A549 (cell line): Measurements from ENCODE around the gene ZFPM1.

Source experiments
- BHLHE40 ChIP-seq: IDR thresholded peaks from 2 replicates; pipeline ENCODE4 v1.6.1; 2012; ENCODE audit warnings: low read depth, low read length, inconsistent platforms
- EP300 ChIP-seq, 2 experiments: fragments of >200 bp; sonication (Bioruptor Twin); formaldehyde crosslinking; IDR thresholded peaks; 2 replicates in 1 of 2; 3 replicates in 1 of 2; pipeline ENCODE4 v1.6.1; 2016 to 2017
- FOSB ChIP-seq: fragments of 250-450 bp; sonication (Bioruptor Pico); IDR thresholded peaks from 2 replicates; pipeline ENCODE4 v1.5.0; 2020; ENCODE audit warnings: mild to moderate bottlenecking, moderate library complexity
- GATA3 ChIP-seq: IDR thresholded peaks from 2 replicates; pipeline ENCODE4 v1.6.1; 2012; ENCODE audit warnings: borderline replicate concordance
- MYC ChIP-seq: IDR thresholded peaks from 2 replicates; pipeline ENCODE4 v1.6.1; 2012; ENCODE audit warnings: mild to moderate bottlenecking, inconsistent platforms, low read length, improper control_type of control experiment, borderline replicate concordance
- NR3C1 ChIP-seq: fragments of >200 bp; sonication (Bioruptor Twin); formaldehyde crosslinking; IDR thresholded peaks from 3 replicates; pipeline ENCODE4 v1.6.1; 2017
- POLR2A ChIP-seq: IDR thresholded peaks from 2 replicates; pipeline ENCODE4 v1.6.1; 2012; ENCODE audit warnings: mild to moderate bottlenecking, low read length
- RCOR1 ChIP-seq: fragments of 150-350 bp; IDR thresholded peaks from 2 replicates; pipeline ENCODE4 v1.6.1; 2014; ENCODE audit warnings: antibody characterized with exemption, low read length, low read depth
- ZFP36 ChIP-seq: fragments of 450-650 bp; IDR thresholded peaks from 2 replicates; pipeline ENCODE4 v1.6.1; 2014; ENCODE audit warnings: borderline replicate concordance; ENCODE audit not compliant: partially characterized antibody
- TF ChIP-seq, protein P1 (sequence below): fragments of 450-650 bp; IDR thresholded peaks from 2 replicates; pipeline ENCODE4 v1.6.1; 2014; ENCODE audit warnings: antibody characterized with exemption
- TF ChIP-seq, protein P2 (sequence below): fragments of >200 bp; sonication (Bioruptor Twin); formaldehyde crosslinking; IDR thresholded peaks from 3 replicates; pipeline ENCODE4 v1.5.1; 2016
- TF ChIP-seq, protein P3 (sequence below): IDR thresholded peaks from 2 replicates; pipeline ENCODE4 v1.6.1; 2012
- TF ChIP-seq, protein P4 (sequence below): fragments of 150-350 bp; IDR thresholded peaks from 2 replicates; pipeline ENCODE4 v1.6.1; 2014; ENCODE audit warnings: low read depth, mild to moderate bottlenecking, low read length
- TF ChIP-seq, protein P5 (sequence below): fragments of >200 bp; sonication (Bioruptor Twin); formaldehyde crosslinking; IDR thresholded peaks from 2 replicates; pipeline ENCODE4 v1.6.1; 2016

DNA sequence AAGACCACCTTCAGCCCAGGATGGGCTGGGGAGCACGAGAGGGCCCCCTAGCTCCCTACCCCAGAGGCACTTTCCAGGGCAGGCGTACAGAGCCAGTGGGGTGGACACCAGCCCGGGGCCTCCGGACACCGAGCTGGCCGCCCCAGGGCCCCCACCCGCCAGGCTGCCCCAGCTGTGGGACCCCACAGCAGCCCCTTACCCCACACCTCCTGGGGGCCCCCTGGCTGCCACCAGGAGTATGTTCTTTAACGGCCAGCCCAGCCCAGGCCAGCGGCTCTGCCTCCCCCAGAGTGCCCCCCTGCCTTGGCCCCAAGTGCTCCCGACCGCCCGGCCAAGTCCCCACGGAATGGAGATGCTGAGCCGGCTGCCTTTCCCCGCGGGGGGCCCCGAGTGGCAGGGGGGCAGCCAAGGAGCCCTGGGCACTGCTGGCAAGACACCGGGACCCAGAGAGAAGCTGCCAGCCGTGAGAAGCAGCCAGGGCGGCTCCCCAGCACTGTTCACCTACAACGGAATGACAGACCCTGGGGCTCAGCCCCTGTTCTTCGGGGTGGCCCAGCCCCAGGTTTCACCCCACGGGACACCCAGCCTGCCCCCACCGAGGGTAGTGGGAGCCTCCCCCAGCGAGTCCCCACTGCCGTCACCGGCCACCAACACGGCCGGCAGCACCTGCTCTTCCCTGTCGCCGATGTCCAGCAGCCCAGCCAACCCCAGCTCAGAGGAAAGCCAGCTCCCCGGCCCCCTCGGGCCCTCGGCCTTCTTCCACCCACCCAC lies 24.3 kb upstream of the ZFPM1 start:
- no peak for TF ChIP-seq RCOR1
- TF ChIP-seq, protein P1, sequence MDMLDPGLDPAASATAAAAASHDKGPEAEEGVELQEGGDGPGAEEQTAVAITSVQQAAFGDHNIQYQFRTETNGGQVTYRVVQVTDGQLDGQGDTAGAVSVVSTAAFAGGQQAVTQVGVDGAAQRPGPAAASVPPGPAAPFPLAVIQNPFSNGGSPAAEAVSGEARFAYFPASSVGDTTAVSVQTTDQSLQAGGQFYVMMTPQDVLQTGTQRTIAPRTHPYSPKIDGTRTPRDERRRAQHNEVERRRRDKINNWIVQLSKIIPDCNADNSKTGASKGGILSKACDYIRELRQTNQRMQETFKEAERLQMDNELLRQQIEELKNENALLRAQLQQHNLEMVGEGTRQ, result no peak
- TF ChIP-seq, protein P2, sequence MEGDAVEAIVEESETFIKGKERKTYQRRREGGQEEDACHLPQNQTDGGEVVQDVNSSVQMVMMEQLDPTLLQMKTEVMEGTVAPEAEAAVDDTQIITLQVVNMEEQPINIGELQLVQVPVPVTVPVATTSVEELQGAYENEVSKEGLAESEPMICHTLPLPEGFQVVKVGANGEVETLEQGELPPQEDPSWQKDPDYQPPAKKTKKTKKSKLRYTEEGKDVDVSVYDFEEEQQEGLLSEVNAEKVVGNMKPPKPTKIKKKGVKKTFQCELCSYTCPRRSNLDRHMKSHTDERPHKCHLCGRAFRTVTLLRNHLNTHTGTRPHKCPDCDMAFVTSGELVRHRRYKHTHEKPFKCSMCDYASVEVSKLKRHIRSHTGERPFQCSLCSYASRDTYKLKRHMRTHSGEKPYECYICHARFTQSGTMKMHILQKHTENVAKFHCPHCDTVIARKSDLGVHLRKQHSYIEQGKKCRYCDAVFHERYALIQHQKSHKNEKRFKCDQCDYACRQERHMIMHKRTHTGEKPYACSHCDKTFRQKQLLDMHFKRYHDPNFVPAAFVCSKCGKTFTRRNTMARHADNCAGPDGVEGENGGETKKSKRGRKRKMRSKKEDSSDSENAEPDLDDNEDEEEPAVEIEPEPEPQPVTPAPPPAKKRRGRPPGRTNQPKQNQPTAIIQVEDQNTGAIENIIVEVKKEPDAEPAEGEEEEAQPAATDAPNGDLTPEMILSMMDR, result no peak
- no peak for TF ChIP-seq GATA3
- no peak for TF ChIP-seq POLR2A
- TF ChIP-seq, protein P3, sequence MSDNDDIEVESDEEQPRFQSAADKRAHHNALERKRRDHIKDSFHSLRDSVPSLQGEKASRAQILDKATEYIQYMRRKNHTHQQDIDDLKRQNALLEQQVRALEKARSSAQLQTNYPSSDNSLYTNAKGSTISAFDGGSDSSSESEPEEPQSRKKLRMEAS, result no peak
- no peak for TF ChIP-seq BHLHE40
- no peak for TF ChIP-seq EP300 (IDR thresholded peaks at IDR 0.05)
- no peak for TF ChIP-seq MYC
- TF ChIP-seq, protein P4, sequence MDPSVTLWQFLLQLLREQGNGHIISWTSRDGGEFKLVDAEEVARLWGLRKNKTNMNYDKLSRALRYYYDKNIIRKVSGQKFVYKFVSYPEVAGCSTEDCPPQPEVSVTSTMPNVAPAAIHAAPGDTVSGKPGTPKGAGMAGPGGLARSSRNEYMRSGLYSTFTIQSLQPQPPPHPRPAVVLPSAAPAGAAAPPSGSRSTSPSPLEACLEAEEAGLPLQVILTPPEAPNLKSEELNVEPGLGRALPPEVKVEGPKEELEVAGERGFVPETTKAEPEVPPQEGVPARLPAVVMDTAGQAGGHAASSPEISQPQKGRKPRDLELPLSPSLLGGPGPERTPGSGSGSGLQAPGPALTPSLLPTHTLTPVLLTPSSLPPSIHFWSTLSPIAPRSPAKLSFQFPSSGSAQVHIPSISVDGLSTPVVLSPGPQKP, result no peak
- TF ChIP-seq NR3C1, result no peak
- TF ChIP-seq, protein P5, sequence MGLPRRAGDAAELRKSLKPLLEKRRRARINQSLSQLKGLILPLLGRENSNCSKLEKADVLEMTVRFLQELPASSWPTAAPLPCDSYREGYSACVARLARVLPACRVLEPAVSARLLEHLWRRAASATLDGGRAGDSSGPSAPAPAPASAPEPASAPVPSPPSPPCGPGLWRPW, result no peak
- no peak for TF ChIP-seq FOSB (CRISPR knock-in tag)
- no peak for TF ChIP-seq ZFP36
